Muscle layer of colon (tissue), 2 donors: ENCODE measurements around the gene CCDC85C.

Experiments used
- H3K27ac ChIP-seq: one replicate; pipeline ENCODE4 v1.7.0; 2013; ENCODE audit warnings: low read depth, mild to moderate bottlenecking, low read length, moderate library complexity
- H3K27me3 ChIP-seq, 2 donors: one replicate each; pipeline ENCODE4 v1.7.0; 2013; ENCODE audit warnings: low read length in 2 of 2, mild to moderate bottlenecking in 2 of 2; ENCODE audit not compliant: insufficient read depth in 2 of 2, control insufficient read depth in 1 of 2
- H3K36me3 ChIP-seq: one replicate; pipeline ENCODE4 v1.7.0; 2013; ENCODE audit warnings: mild to moderate bottlenecking, low read length; ENCODE audit not compliant: insufficient read depth
- H3K4me1 ChIP-seq: one replicate; pipeline ENCODE4 v1.7.0; 2013; ENCODE audit warnings: mild to moderate bottlenecking, low read length; ENCODE audit not compliant: insufficient read depth
- H3K4me3 ChIP-seq, 2 donors: one replicate each; pipeline ENCODE4 v1.7.0; 2013; ENCODE audit warnings: low read length in 2 of 2, low read depth in 1 of 2, mild to moderate bottlenecking in 1 of 2, moderate library complexity in 1 of 2
- H3K9ac ChIP-seq: one replicate; pipeline ENCODE4 v1.7.0; 2013; ENCODE audit warnings: low read length
- H3K9me3 ChIP-seq: one replicate; pipeline ENCODE4 v1.7.0; 2013; ENCODE audit warnings: mild to moderate bottlenecking, low read length
- donor health status: abdominal sarcoma.
- donor health status: Adenocarcinoma of cecum.

The CCDC85C gene

DNA sequence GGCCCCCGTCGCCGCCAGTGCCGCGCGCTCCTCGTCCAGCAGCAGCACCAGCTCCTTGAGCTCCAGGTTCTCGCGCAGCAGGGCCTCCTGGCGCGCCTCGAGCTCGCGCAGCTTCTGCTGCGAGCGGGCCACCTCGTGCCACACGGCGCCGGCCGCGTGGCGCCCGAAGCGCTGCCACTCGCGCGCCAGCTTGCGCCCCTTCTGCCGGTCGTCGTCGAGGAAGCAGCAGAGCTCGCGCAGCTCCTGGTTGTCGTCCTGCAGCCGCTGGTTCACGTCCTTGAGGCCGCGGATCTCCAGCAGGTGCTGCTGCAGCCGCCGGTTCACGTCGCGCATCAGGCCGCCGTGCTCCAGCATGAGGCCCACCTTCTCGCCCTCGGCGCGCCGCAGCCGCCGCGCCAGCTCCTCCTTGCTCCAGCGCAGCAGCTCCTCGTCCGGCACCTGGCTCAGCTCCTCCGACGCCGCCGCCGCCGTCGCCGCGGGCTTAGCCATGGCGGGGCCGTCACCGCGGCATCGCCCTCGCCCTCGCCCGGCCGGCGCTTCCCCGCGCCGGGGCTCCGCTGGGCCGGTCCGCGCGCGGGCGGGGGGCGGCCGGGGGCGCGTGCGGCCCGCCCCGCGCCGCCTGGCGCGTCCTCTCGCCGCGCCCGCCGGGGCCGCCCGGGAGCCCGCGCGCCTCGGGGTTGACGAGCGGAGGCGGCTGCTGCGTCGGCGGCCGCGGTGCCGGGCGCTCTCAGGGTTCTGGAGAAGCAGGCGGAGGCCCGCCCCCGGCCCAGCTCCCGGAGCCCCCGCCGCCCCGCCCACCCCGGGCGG, at the start of gene CCDC85C:
CCDC85C (minus strand) TSS at position 737 of the 807 bp plus-strand sequence; CDS start at position 489, 248 bp downstream.
- peak within 1 kb of the TSS; percentile 87 for H3K27ac ChIP-seq
- H3K36me3 ChIP-seq: no peaks in the 10 kb centered on the region
- no peaks in the 10 kb centered on the region for H3K27me3 ChIP-seq
- H3K4me3 ChIP-seq: peak within 1 kb of the TSS; percentile 78 to 84
- H3K9ac ChIP-seq: no peak within 1 kb of the TSS
- no peaks in the 10 kb centered on the region for H3K9me3 ChIP-seq
- H3K4me1 ChIP-seq: peaks cover 43% of the 10 kb centered on the region

DNA sequence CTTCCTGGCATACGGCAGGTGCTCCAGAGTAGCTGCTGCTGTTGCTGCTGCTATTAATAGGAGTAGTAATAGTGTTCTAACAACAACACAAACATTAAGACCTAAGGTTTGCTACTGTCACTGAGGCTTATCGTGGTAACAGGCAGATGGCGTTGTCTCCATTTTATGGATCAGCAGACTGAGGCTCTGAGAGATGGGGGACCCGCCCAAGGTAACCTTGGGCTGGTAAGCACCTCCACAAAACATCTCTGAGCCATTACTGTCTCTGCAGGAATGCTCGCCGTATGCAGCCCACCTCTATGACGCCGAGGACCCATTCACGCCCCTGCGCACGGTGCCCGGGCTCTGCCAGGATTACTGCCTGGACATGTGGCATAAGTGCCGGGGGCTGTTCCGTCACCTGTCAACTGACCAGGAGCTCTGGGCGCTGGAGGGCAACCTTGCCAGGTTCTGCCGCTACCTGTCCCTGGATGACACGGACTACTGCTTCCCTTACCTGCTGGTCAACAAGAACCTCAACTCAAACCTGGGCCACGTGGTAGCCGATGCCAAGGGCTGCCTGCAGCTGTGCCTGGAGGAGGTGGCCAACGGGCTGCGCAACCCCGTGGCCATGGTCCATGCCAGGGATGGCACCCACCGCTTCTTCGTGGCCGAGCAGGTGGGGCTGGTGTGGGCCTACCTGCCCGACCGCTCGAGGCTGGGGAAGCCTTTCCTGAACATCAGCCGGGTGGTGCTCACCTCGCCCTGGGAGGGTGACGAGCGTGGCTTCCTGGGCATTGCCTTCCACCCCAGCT, 48.1 kb upstream of the CCDC85C start:
- Histone ChIP-seq H3K9me3 (no peaks in the 10 kb centered on the region), H3K36me3 (no peaks in the 10 kb centered on the region), H3K9ac (no peak overlapping the region), H3K4me3 (no peak overlapping the region), H3K4me1 (no peaks in the 10 kb centered on the region), H3K27ac (no peak overlapping the region), H3K27me3 (no peaks in the 10 kb centered on the region)

GRCh38 chr14:99650189-99650588, 46.2 kb upstream of the CCDC85C start:
- Histone ChIP-seq H3K9ac (no peak overlapping the region), H3K4me3 (no peak overlapping the region), H3K27me3 (no peaks in the 10 kb centered on the region), H3K27ac (no peak overlapping the region), H3K4me1 (peaks cover 8% of the 10 kb centered on the region), H3K9me3 (no peaks in the 10 kb centered on the region), H3K36me3 (no peaks in the 10 kb centered on the region)

DNA sequence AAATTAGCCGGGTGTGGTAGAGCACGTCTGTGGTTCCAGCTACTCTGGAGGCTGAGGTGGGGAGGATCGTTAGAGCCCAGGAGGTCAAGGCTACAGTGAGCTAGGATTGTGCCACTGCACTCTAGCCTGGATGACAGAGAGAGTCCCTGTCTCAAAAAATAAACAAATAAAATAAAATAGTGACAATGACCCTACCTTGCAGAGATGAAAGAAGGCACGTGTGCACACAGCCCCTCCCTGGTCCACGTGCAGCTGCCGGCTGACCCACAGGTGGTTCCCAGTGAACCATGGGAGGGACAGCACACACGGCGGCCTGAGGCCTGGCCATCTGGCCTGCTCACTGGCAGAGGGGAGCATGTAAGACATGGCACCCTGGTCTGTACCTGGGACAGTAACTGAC, 45.6 kb upstream of the CCDC85C start:
- no peak overlapping the region for H3K9ac ChIP-seq
- H3K36me3 ChIP-seq: no peaks in the 10 kb centered on the region

GRCh38 chr14:99649219-99649618, 45.2 kb upstream of the CCDC85C start:
- H3K27me3 ChIP-seq: no peaks in the 10 kb centered on the region
- H3K36me3 ChIP-seq: no peaks in the 10 kb centered on the region
- no peak overlapping the region for H3K9ac ChIP-seq
- no peaks in the 10 kb centered on the region for H3K9me3 ChIP-seq
- H3K4me3 ChIP-seq: no peak overlapping the region
- H3K27ac ChIP-seq: no peak overlapping the region
- peaks cover 8% of the 10 kb centered on the region for H3K4me1 ChIP-seq

More for the DNA sequence above, 45.6 kb upstream of the CCDC85C start:
- H3K27me3 ChIP-seq: no peaks in the 10 kb centered on the region
- no peak overlapping the region for H3K4me3 ChIP-seq
- H3K27ac ChIP-seq: no peak overlapping the region
- H3K4me1 ChIP-seq: peaks cover 8% of the 10 kb centered on the region
- no peaks in the 10 kb centered on the region for H3K9me3 ChIP-seq

DNA sequence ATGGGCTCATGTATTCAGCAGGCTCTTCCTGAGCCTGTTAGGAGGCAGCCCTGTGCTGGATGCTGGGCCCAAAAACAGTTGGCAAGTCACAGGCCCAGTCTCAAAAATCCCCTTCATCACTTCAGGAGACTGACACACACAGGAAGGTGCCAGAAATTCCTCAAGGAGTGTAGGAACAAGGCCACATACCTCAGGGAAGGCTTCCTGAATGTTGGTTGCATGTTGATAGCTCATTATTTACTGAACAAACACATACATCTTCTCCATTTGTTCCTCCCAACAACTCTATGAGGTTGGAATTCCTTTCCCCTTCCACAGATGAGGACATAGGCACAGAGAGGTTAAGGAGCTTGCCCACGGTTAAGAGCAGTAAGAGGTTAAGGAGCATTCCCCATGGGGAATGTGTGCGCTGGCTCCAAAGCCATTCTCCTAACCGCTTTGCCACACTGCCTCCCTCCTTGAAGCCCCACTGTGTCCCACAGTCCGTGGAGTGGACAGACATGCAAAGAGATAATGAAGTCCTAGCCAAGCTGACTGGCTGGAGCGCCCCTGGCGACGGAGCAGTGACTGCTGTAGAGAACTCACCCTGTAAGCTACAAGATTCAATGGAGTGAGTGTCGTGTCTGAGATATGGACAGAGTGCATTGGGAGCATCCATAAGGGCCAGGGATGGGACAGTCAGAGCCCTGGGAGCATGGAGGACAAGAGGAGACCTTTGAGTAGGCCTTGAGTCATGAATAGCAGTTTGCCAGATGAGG, 44.2 kb upstream of the CCDC85C start:
- Histone ChIP-seq H3K27me3 (no peaks in the 10 kb centered on the region), H3K4me1 (peaks cover 8% of the 10 kb centered on the region), H3K27ac (no peak overlapping the region), H3K4me3 (no peak overlapping the region), H3K36me3 (no peaks in the 10 kb centered on the region), H3K9me3 (no peaks in the 10 kb centered on the region), H3K9ac (no peak overlapping the region)

GRCh38 chr14:99647411-99647810, 43.4 kb upstream of the CCDC85C start:
- Histone ChIP-seq H3K9me3 (no peaks in the 10 kb centered on the region), H3K9ac (no peak overlapping the region), H3K27ac (no peak overlapping the region), H3K27me3 (no peaks in the 10 kb centered on the region), H3K36me3 (no peaks in the 10 kb centered on the region), H3K4me3 (no peak overlapping the region), H3K4me1 (peaks cover 8% of the 10 kb centered on the region)

GRCh38 chr14:99645545-99646505, 41.8 kb upstream of the CCDC85C start:
- Histone ChIP-seq H3K9ac (peak overlapping the region; percentile 39), H3K27ac (no peak overlapping the region), H3K4me3 (peak overlapping the region; percentile 42 to 49), H3K36me3 (no peaks in the 10 kb centered on the region), H3K27me3 (no peaks in the 10 kb centered on the region), H3K9me3 (no peaks in the 10 kb centered on the region), H3K4me1 (peaks cover 8% of the 10 kb centered on the region)

DNA sequence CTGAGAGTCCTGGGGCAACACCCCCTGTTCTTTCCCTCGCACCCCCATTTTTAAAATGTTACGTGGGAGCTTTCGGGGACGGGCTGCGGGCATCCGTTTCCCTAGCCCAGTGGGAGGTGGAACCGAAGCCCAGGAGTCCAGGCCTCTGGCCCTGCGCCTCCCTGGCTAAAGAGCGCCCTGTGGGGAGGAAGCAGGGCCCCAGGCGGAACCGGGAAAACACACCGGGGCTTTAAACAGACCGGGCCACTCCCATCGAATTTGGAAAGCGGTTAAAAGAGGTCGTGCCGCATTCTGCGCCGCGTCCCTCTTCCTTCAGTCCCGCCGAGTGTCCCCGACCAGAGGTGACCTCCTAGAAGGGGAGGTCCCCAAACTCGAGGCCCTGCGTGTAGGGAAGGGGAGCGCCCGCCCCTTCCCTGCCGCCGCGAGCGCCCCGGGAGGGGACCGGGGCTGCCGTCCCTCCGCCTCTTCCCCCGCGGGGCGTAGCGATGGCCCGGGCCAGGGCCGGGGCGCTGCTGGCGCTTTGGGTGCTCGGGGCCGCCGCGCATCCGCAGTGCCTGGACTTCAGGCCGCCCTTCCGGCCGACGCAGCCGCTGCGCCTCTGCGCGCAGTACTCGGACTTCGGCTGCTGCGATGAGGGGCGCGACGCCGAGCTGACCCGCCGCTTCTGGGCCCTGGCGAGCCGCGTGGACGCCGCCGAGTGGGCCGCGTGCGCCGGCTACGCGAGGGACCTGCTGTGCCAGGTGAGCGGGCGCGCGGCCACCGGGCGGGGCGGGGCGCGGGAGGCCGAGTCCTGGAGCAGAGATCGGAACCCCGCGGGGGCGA, 40.9 kb upstream of the CCDC85C start, which contains the start of gene HHIPL1:
HHIPL1 (plus strand) TSS at position 407 of the 822 bp plus-strand sequence; CDS start at position 486, 79 bp downstream.
- no peaks in the 10 kb centered on the region for H3K36me3 ChIP-seq
- no peaks in the 10 kb centered on the region for H3K9me3 ChIP-seq
- H3K4me1 ChIP-seq: peaks cover 8% of the 10 kb centered on the region
- no peaks in the 10 kb centered on the region for H3K27me3 ChIP-seq
- no peak within 1 kb of the TSS for H3K27ac ChIP-seq
- peak within 1 kb of the TSS; percentile 42 to 49 for H3K4me3 ChIP-seq
- peak within 1 kb of the TSS; percentile 39 for H3K9ac ChIP-seq
